ENCODE results near the gene BATF.

Gene BATF

DNA sequence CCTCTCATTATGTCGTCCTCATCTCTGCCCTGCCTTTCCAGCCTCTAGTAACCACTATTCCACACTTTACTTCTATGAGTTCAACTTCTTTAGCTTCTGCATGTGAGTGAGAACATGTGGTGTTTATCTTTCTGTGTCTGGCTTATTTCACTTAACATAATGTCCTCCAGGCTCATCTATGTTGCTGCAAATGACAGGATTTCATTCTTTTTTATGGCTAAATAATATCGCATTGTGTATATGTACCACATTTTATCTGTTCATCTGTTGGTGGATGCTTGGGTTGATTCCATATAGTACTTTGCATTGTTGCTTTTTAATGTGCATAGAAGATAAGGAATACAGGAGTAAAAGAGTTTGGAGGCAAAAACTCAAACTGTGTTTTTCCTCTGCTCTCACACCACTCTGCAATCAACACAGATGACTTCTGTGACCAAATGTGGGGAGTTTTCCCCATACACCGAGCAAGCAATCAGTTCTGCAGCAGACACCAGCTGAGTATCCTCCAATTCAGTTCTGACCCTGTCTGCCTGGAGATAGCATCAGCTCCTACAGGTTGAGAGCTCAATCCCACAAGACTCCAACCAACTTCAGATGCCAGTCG lies 31.6 kb downstream of the BATF start:
- DNase-seq (ENCODE audit: low spot score): no peak
- POLR2A ChIA-PET (ENCODE audit: low non-redundant PET): no interaction called here
- CTCF ChIA-PET: interaction anchor here (1.4 kb wide), 1 partner anchor 13 kb away, joined by 3 read pairs; no protein-coding TSS in a partner anchor
- no peak for TF ChIP-seq CTCF (conservative IDR thresholded peaks at IDR 0.05; ENCODE audit: low read depth)
- H3K27ac ChIP-seq: no peak overlapping the region

DNA sequence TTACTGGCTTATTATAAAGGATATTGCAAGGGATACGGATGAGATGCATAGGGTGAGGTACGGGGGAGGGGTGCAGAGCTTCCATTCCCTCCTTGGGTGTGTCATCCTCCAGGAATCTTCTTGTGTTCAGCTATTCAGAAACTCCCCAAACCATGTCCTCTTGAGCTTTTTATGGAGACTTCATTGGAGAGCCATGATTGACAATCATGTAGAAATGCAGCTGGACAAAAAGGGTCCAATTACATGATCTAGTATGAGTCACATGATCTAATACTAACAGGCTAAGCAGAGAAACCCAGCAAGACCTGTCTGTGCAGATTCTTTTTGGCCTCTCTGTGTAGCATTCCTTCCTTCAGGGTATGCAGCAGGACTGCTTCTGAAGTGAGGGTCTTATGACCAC lies 32.2 kb downstream of the BATF start:
- peak; percentile 78 for DNase-seq (ENCODE audit: low spot score)
- ChIA-PET POLR2A (ENCODE audit: low non-redundant PET) (no interaction called here), CTCF (no interaction called here)
- H3K27ac ChIP-seq: no peak overlapping the region
- no peak for TF ChIP-seq CTCF (conservative IDR thresholded peaks at IDR 0.05; ENCODE audit: low read depth)

DNA sequence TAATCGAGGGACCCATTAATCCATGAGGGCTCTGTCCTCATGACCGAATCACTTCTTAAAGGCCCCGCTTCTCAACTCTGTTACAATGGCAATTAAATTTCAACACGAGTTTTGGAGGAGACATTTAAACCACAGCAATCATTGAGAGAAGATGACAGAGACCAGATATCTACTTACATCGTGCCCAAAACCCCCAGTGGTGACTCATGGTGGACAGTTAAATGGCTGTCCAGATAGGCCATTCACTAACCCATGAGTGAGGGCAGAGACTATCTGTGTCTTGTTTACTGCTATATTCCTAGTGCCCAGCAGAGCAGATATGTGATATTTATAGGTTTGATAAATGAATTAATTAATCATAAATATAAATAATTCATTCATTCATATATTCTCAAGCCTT lies 36.2 kb downstream of the BATF start:
- no peak overlapping the region for H3K27ac ChIP-seq
- DNase-seq (ENCODE audit: low spot score): no peak
- TF ChIP-seq CTCF (conservative IDR thresholded peaks at IDR 0.05; ENCODE audit: low read depth): no peak
- ChIA-PET CTCF (no interaction called here), POLR2A (ENCODE audit: low non-redundant PET) (no interaction called here)

- no peak for DNase-seq (ENCODE audit: low spot score)
- TF ChIP-seq CTCF (conservative IDR thresholded peaks at IDR 0.05; ENCODE audit: low read depth): no peak
- POLR2A ChIA-PET (ENCODE audit: low non-redundant PET): no interaction called here
- H3K27ac ChIP-seq: peak overlapping the region; percentile 84
- CTCF ChIA-PET: interaction anchor here (0.6 kb wide), 1 partner anchor 70 kb away, joined by 4 read pairs; no protein-coding TSS in a partner anchor
Observed at GRCh38 chr14:75559045-75559444, 36.8 kb downstream of the BATF start.

- no peak for TF ChIP-seq CTCF (conservative IDR thresholded peaks at IDR 0.05; ENCODE audit: low read depth)
- DNase-seq (ENCODE audit: low spot score): peak; percentile 92
- peak overlapping the region; percentile 84 for H3K27ac ChIP-seq
- POLR2A ChIA-PET (ENCODE audit: low non-redundant PET): no interaction called here
- CTCF ChIA-PET: interaction anchor here (0.6 to 1.6 kb wide), 4 partner anchors 18 to 71 kb away, joined by 4 to 7 read pairs (median 4); no protein-coding TSS in a partner anchor
Observed at GRCh38 chr14:75559451-75560222, 37.4 kb downstream of the BATF start.

- ChIA-PET POLR2A (ENCODE audit: low non-redundant PET) (no interaction called here), CTCF (interaction anchor here (0.5 to 1.6 kb wide), 32 partner anchors 9 to 1290 kb away, joined by 3 to 9 read pairs (median 4); no protein-coding TSS in a partner anchor)
- DNase-seq (ENCODE audit: low spot score): peak; percentile 92
- H3K27ac ChIP-seq: no peak overlapping the region
- peak; percentile 87 for TF ChIP-seq CTCF (conservative IDR thresholded peaks at IDR 0.05; ENCODE audit: low read depth)
Observed at GRCh38 chr14:75561013-75561432, 38.8 kb downstream of the BATF start.
